ENCODE data around the gene SPI1.

- TF ChIP-seq CTCF (conservative IDR thresholded peaks at IDR 0.05; ENCODE audit: low read depth, low read length): no peak
- no peak for TF ChIP-seq EZH2 (IDR thresholded peaks at IDR 0.05; ENCODE audit: low read length, unreplicated experiment)
These were observed 44.4 kb downstream of the SPI1 start for GRCh38 chr11:47333886-47334443.

Measured in PC-3 (cell line).